ENCODE measurements around the gene CACNA1C. TPM values are rescaled to one million over a fixed set of nuclear protein-coding genes. Genes with fewer than 3 reads are reported as not detected.
A peak's percentile ranks its signal among the peaks of the same experiment; 100 is the strongest.
"Not testable (repeated sequence)": the region's sequence is repeated elsewhere in the genome, so short reads cannot be mapped to it uniquely, and the experiment has no call there.

Gene CACNA1C
- total RNA-seq, 1 donor from 2014 or later: 20.0 TPM

DNA sequence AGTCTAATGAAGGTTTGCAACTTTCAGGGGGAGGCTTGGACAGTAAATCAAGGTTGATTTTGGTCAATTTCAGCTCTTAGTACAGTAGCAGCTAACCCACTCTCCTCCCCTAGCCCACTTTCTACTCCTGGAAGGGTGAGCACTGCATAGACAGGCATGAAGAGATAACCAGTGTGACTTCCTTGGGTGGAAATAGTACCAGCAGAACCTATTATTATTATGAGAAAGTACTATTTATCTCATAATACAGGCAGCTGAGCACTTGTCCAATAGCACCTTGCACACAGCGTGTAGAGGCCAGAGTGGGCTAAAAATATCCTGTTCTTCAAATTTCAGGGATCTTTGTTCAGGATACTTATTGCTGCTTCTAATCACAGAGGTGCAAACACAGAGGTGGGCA lies 645.8 kb downstream of the CACNA1C start:
- FAIRE-seq (no peak), DNase-seq (ENCODE audit: low spot score in 2 of 2) (no peak)

DNA sequence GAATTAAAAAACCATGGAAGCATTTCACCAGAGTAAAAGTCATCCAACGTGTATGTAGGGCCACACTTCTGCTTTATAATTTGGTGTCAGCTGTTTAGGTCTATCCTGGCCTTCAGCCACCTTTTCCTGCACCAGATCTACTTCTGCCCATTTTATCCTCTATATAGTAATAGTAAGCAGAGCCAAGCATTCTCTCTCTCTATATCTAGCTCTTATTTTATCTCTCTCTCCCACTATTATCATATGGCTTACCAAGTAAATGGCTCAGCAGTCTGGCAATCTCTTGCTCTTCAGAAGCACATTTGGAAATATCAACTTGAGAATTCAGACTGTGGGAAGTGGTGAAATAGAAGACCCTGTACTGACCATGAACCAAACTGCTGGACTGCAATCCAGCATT lies 657.9 kb downstream of the CACNA1C start:
- FAIRE-seq: no peak
- DNase-seq (ENCODE audit: low spot score in 2 of 2): no peak

DNA sequence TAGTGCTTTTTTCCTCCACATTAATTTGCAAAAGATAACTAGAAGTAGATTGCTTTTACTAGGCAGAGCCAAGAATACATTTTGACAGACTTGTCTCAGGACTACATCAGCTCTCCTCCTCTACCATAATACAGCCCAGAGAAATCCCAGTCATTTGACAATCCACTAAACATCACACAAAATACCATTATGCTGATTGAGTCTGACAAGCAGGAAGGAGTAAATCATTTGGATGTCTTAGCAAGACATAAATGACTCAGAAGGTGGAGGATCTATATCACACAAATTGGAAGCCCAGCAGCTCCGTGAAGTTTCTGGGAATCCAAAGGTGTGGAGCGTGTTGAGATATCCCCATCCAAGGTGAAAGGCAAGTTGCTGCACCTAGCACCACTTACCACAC lies 666.6 kb downstream of the CACNA1C start:
- no peak for DNase-seq (ENCODE audit: low spot score in 2 of 2)
- FAIRE-seq: no peak

DNA sequence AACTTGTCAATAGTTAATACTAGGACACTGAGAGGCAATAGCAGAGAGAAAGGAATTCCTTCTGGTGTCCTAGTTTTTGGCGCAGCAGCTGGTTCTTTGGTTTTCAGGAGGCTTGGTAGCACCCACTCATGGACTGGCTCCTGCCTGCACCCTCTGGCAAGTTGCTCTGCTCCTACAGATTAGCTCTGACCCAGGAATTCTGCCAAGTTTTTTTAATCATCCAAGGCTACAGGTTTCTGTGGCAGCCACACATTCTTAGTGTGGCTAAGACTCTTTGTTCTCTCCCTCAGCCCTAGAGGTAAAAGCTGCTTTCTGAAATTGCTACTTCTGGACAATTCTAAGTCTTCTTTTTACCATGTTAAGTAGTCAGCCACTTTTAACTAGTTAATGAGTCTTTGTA lies 670.0 kb downstream of the CACNA1C start:
- DNase-seq (ENCODE audit: low spot score in 2 of 2) (no peak), FAIRE-seq (no peak)

DNA sequence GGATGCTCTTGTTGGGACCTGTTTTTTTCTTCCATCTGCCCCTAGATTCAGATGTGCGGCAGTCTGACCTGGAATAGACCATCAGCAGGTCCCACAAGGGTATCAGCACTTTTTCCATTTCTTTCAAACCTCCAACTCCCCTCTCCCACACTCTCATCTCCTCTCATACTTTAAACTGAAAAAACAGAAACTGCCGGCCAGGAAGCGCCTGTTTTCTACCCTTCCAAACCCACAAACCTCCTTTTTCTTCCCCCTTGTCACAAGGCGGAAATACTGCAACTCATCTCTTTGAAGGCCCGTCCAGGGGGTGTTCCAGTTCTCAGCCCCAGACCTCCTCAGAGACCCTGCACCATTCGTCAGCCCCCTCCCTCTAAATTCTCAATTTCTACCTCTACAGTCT lies 679.5 kb downstream of the CACNA1C start:
- DNase-seq (ENCODE audit: low spot score in 2 of 2) (no peak), FAIRE-seq (no peak)

DNA sequence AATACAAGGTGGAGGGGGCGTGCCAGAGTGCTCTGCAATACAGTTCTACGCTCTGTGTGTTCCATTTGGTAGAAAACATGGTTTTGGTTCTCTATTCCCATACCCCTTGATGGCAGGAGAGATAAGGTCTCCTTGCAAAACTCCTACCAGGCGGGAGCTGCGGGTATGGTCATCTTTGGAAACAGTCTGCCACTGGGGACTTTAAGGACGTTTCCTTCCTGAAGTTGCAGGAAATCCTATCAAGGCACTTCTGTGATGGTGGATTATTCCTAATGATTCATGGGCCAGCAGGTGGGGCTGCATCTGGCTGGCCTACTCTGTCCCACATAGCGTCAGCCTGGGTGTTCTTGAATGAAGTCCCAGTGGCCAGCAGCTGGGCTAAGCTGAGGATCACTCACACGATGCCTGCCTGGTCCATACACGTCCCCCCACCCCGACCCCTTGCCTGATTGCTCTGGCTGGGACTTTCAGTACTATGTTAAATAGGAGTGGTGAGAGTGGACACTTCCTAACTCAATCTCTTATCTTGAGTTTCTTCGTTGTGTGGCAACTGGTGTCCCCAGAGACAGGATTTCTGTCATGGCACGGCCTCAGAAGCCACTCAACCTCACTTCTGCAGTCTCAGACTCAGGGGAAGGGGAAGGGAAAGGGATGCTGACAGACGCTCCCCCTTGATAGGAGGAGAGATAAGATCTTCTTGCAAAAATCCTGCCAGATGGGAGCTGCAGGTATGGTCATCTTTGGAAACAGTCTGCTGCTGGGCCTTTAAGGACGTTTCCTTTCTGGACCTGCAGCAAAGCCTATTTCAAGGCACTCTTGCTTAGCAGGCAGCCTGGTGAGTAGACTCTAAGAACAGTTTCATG lies 680.9 kb downstream of the CACNA1C start:
- no peak for FAIRE-seq
- DNase-seq (ENCODE audit: low spot score in 2 of 2): no peak

DNA sequence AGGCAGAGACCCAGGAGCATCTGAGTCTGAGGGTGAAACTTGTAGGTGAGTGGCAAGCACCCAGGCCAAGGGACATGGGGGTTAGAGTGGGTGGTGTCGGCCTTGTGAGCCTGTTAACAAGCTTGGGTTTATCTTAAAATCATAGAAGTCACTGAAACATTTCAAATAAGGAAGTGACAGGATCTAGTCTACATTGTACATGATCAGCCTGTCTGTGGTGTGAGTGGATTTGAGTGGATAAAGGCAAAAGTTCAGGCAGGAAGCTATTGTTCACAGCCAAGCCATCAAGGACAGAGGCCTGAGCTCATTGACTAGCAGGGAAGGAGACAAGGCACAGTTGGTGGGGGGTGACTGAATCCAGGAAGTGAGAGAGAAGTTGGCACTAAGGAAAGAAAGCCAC lies 682.6 kb downstream of the CACNA1C start:
- no peak for FAIRE-seq
- no peak for DNase-seq (ENCODE audit: low spot score in 2 of 2)

DNA sequence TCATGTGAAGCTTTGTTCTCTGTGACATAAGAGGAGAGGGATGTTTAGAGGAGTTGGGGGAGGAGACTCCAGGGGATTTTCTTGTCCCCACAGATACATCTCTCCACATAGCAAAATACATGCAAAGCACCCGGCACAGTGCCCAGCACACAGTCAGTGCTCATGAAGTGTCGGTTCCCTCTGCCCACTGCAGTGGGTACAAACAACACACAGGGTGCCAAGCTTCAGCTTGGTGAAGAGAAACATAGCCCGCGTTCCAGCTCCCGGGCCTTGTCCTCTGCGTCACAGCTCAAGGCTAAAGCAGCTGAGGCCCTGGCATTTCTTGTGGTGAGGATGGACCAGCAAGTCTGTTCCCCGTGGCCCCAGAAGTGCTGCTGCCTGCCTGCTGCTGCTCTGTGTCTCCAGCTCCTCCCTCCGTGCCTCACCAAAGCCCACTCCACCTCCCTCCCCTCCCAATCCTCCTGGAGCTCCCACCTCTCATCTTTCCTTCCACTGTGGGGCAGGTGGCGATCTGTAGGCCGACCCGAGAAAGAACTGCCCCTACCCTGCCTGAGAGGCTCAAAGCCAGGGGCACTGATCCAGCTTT lies 685.0 kb downstream of the CACNA1C start:
- no peak for FAIRE-seq
- DNase-seq (ENCODE audit: low spot score in 2 of 2): no peak

DNA sequence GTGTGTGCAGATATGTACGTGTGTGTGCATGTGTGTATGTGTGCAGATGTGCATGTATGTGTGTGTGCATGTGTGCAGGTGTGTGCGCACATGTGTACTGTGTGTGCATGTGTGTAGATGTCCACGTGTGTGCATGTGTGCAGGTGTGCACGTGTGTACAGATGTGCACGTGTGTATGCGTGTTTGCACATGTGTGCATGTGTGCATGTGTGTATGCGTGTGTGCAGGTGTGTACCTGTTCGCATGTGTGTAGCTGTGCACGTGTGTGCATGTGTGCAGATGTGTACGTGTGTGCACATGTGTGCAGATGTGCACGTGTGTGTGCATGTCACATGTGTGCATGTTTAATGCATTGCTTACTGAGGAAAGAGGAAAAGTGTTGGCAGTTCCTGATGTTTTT lies 686.3 kb downstream of the CACNA1C start:
- no peak for DNase-seq (ENCODE audit: low spot score in 2 of 2)
- FAIRE-seq: no peak

DNA sequence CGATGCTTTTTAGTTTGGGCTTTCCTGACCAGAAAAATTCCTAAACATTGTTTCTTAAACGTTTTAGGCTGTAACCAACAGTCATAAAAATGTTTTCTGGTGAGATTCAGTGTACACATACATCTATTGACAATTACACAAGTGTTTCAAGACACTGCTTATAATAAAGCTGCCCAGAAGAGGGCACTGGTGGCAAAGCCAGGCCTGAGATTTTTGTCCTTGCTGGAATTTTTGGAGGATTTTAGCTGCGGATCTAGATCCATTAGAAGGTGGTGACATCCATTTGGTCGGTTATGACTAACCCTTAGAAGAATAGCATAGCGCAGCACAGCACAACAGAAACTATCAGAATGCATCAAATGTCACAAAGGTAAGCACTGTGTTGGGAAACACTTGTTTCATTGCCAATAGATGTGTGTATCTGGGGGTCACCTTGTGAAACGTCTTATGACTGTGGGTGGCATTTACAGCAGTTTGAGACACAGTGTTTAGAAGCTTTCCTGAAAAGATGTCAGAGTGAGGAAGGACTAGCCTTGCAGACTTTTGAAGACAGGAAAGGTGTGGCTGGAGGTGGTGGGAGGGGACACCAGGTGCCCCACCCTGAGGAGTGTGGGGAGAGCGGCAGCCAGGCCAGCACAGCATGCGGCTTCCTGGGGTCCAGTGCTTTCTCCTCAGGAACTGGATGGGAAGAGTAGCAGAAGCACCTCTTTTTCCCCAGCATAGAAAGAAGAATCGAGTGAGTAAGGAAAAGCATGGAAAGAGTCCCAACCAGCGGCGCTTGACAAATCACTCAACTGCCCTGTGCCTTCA lies 687.2 kb downstream of the CACNA1C start:
- no peak for FAIRE-seq

DNA sequence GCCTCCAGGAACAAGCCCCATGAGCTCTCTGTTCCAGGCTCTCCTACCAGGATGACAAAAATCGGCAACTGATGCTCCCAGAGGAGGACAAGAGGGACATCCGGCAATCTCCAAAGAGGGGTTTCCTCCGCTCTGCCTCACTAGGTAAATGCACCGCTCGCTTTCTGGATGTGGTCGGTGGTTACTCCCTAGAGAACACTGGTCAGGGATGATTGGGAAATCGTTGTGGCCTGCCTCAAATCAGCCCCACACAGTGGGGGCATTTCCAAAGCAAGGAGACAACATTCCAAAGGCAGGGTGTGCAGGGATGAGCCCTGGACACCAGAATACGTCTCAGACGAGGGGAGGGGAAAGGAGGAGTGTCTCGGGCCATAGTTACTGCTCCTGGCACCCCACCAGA lies 689.2 kb downstream of the CACNA1C start:
- not testable (repeated sequence) for DNase-seq (ENCODE audit: low spot score in 2 of 2); FAIRE-seq

More for the DNA sequence above, 687.2 kb downstream of the CACNA1C start:
- peak in 1 of 2 donors; percentile 17 for DNase-seq (ENCODE audit: low spot score in 2 of 2)

DNA sequence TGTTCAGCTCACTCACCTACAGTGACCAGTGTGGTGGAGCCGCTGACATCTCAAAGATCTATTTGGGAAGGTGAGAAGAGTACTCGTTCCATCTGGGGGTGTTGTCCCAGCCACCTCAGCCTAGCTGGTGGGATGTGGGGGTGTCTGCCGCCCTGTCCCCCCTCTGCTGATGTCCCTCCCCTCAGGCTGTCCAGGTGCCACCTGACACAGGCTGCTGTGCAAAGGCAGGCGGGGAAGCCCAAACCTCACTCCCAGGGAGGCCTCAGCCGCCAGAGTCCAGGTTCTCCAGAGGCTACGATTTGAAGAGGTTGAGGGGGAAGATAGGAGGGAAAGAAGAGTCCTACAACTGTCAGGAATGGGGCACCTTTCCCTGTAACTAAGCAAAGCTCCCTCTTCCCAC lies 690.7 kb downstream of the CACNA1C start:
- DNase-seq (ENCODE audit: low spot score in 2 of 2) (no peak), FAIRE-seq (no peak)

DNA sequence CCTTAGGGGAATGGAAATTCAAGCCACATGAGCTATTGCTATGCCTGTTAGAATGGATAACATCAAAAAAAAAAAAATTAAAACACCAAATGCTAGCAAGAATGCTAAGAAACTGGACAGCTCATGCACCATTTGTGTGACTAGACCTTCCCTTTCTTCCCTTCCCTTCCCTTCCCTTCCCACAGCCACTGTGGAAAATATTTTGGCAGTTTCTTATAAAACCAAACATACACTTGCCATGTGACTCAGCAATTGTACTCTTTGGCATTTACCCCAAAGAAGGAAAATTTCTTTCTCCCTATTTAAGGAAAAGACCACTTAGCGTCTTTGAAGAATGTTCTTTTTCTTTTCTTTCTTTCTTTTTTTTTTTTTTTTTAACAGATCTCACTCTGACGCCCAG lies 692.9 kb downstream of the CACNA1C start:
- DNase-seq (ENCODE audit: low spot score in 2 of 2): no peak
- no peak for FAIRE-seq

Other genes with a start within 250 kb of the CACNA1C start
- 1.6 TPM for gene LRTM2, start 232.4 kb upstream of the CACNA1C start, total RNA-seq
- not detected for gene CACNA2D4, start 134.3 kb upstream of the CACNA1C start, total RNA-seq
- gene DCP1B, start 48.5 kb upstream of the CACNA1C start, total RNA-seq: 6.1 TPM